Esophagus muscularis mucosa (tissue), 4 donors: Measurements from ENCODE around the gene SLC12A9.

Experiments used
- EP300 ChIP-seq: sonication (generic); formaldehyde crosslinking; IDR thresholded peaks from one replicate; pipeline ENCODE4 v1.6.1; 2017; ENCODE audit warnings: antibody characterized with exemption
- POLR2A ChIP-seq: fragments of 450-650 bp; IDR thresholded peaks from one replicate; pipeline ENCODE4 v1.6.1; 2017; ENCODE audit warnings: antibody characterized with exemption, moderate library complexity, mild to moderate bottlenecking, low read depth
- POLR2AphosphoS5 ChIP-seq, 2 donors: sonication (generic); formaldehyde crosslinking; IDR thresholded peaks; one replicate each; pipeline ENCODE4 v1.6.1; 2017; ENCODE audit warnings: antibody characterized with exemption in 2 of 2
- TF ChIP-seq, protein P1 (sequence below), 3 experiments: fragments of 200-600 bp in 2 of 3; fragments of 450-650 bp in 1 of 3; sonication (generic) in 2 of 3; IDR thresholded peaks; one replicate each; pipeline ENCODE4 v1.5.1; 2017 to 2019; ENCODE audit warnings: antibody characterized with exemption in 3 of 3, mild to moderate bottlenecking in 2 of 3, moderate library complexity in 1 of 3

GRCh38 chr7:100888291-100888987 is 35.9 kb downstream of the SLC12A9 start:
- TF ChIP-seq, protein P1, sequence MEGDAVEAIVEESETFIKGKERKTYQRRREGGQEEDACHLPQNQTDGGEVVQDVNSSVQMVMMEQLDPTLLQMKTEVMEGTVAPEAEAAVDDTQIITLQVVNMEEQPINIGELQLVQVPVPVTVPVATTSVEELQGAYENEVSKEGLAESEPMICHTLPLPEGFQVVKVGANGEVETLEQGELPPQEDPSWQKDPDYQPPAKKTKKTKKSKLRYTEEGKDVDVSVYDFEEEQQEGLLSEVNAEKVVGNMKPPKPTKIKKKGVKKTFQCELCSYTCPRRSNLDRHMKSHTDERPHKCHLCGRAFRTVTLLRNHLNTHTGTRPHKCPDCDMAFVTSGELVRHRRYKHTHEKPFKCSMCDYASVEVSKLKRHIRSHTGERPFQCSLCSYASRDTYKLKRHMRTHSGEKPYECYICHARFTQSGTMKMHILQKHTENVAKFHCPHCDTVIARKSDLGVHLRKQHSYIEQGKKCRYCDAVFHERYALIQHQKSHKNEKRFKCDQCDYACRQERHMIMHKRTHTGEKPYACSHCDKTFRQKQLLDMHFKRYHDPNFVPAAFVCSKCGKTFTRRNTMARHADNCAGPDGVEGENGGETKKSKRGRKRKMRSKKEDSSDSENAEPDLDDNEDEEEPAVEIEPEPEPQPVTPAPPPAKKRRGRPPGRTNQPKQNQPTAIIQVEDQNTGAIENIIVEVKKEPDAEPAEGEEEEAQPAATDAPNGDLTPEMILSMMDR (IDR thresholded peaks at IDR 0.05), result no peak
- TF ChIP-seq EP300 (no peak), POLR2A (no peak), POLR2AphosphoS5 (IDR thresholded peaks at IDR 0.05) (no peak)
